C4-2B (cell line): ENCODE measurements around the gene UTS2B.

Experiments used
- ZFX ChIP-seq: fragments of 450-650 bp; IDR thresholded peaks from 2 replicates; pipeline ENCODE4 v1.6.1; 2017
- TF ChIP-seq, protein P1 (sequence below): fragments of 450-650 bp; conservative IDR thresholded peaks from 2 replicates; pipeline ENCODE4 v1.5.1; 2017; ENCODE audit warnings: mild to moderate bottlenecking

DNA sequence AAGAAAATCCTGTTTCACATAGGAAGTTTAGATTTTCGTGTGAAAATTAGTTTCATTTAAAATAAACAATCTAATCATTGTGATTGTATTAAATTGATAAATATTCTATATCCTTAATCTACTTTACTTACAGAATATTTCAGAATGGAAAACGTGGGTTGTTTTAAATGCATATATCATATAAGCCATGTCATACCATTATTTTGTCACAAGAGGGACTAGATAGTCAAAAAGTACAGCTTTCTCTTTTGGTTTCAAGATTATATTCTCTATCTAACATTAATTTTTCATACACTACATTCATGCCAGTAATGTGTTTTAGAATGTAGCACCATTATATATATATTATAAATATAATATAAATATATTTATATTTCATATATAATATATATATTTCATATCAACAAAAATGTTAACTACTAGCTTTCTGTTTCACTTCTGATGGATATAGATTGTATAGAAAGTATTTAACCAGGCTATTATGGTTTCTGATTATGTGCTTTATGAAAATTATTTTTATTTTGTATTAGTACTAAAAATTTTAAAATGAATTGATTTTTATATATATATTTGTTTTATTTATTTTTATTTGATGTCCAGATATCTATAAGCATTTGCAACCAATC lies 86.0 kb downstream of the UTS2B start:
- TF ChIP-seq, protein P1, sequence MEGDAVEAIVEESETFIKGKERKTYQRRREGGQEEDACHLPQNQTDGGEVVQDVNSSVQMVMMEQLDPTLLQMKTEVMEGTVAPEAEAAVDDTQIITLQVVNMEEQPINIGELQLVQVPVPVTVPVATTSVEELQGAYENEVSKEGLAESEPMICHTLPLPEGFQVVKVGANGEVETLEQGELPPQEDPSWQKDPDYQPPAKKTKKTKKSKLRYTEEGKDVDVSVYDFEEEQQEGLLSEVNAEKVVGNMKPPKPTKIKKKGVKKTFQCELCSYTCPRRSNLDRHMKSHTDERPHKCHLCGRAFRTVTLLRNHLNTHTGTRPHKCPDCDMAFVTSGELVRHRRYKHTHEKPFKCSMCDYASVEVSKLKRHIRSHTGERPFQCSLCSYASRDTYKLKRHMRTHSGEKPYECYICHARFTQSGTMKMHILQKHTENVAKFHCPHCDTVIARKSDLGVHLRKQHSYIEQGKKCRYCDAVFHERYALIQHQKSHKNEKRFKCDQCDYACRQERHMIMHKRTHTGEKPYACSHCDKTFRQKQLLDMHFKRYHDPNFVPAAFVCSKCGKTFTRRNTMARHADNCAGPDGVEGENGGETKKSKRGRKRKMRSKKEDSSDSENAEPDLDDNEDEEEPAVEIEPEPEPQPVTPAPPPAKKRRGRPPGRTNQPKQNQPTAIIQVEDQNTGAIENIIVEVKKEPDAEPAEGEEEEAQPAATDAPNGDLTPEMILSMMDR: peak; percentile 68
- no peak for TF ChIP-seq ZFX
